Measurements from ENCODE around the gene VAV2.

The VAV2 gene

DNA sequence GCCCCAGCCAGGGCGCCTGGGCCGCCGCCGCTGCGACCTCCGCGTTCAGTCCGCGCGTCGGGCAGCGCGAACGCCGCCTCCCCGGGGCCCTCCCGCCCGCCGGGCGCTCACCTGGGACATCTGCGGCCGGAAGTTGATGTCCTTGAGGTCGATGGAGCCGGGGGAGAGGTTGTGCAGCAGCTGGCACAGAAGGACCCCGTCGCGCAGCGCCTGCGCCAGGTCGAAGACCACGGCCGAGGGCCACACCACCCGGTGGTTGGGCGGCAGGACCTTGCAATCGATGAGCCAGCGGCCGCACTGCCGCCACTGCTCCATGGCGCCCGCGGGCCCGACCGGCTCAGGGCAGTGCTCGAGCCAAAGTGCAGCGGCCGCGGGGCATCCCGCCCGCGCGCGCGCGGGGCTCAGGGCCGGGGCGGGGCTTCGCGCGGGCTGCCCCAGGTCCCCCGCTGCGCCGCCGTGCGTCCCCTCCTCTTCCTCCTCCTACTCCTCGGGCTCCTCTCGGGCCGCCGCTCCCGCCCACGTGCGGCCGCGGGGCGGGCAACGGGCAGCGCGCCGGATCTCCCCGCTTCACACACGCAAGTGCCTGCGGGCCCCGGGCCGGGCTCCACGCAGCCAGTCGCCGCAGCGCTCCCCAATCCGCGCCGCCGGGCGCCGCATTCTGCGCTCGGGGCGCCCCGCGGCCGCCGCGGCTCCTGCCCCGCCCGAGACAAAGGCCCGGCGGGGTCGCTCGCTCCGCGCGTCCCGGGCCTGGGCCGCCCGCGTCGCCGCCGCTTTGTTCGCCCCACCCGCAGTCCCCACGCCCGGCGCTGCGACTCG is at the start of gene VAV2:
Gene VAV2 (minus strand): TSS at position 361 of the 816 bp plus-strand sequence. CDS start 46 bp downstream, at position 315.
- DNase-seq (ENCODE audit: low read depth) = no peak

GRCh38 chr9:134041649-134041962 is 49.5 kb upstream of the VAV2 start:
- no peak for DNase-seq (ENCODE audit: low read depth)
- H3K4me3 ChIP-seq (ENCODE audit: low read depth, low read length) = no peak overlapping the region
- TF ChIP-seq, protein P1, sequence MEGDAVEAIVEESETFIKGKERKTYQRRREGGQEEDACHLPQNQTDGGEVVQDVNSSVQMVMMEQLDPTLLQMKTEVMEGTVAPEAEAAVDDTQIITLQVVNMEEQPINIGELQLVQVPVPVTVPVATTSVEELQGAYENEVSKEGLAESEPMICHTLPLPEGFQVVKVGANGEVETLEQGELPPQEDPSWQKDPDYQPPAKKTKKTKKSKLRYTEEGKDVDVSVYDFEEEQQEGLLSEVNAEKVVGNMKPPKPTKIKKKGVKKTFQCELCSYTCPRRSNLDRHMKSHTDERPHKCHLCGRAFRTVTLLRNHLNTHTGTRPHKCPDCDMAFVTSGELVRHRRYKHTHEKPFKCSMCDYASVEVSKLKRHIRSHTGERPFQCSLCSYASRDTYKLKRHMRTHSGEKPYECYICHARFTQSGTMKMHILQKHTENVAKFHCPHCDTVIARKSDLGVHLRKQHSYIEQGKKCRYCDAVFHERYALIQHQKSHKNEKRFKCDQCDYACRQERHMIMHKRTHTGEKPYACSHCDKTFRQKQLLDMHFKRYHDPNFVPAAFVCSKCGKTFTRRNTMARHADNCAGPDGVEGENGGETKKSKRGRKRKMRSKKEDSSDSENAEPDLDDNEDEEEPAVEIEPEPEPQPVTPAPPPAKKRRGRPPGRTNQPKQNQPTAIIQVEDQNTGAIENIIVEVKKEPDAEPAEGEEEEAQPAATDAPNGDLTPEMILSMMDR (IDR thresholded peaks at IDR 0.05; ENCODE audit: low read depth, low read length, missing control alignments) = no peak

More for the DNA sequence above, at the start of gene VAV2:
- peak within 1 kb of the TSS; percentile 97 for H3K4me3 ChIP-seq (ENCODE audit: low read depth, low read length)
- TF ChIP-seq, protein P1 (IDR thresholded peaks at IDR 0.05; ENCODE audit: low read depth, low read length, missing control alignments) = no peak

GRCh38 chr9:134040781-134041648 is 48.9 kb upstream of the VAV2 start:
- DNase-seq (ENCODE audit: low read depth) = no peak
- TF ChIP-seq, protein P1 (IDR thresholded peaks at IDR 0.05; ENCODE audit: low read depth, low read length, missing control alignments) = no peak
- no peak overlapping the region for H3K4me3 ChIP-seq (ENCODE audit: low read depth, low read length)

DNA sequence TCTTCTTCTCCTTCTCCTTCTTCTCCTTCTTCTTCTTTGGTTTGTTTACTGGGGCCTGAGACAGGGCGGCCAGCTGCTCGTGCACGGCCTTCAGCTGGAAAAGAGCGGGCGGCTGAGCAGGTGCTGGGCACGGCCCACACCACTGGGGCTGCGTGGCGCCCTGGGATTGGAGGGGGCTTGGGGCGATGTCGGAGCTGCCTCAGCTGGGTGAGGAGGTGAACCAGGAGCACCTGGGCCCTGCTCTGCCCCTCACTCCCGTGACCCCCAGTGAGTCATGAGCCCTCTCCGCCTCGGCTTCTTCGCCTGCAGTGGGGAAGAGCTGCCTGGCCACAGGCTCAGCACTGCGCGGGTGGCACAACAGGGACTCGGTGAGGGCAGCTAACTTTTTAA is 48.0 kb upstream of the VAV2 start:
- no peak for DNase-seq (ENCODE audit: low read depth)
- TF ChIP-seq, protein P1 (IDR thresholded peaks at IDR 0.05; ENCODE audit: low read depth, low read length, missing control alignments) = no peak
- no peak overlapping the region for H3K4me3 ChIP-seq (ENCODE audit: low read depth, low read length)

GRCh38 chr9:134039386-134040175 is 47.5 kb upstream of the VAV2 start:
- TF ChIP-seq, protein P1 (IDR thresholded peaks at IDR 0.05; ENCODE audit: low read depth, low read length, missing control alignments) = no peak
- DNase-seq (ENCODE audit: low read depth) = no peak
- H3K4me3 ChIP-seq (ENCODE audit: low read depth, low read length) = no peak overlapping the region

DNA sequence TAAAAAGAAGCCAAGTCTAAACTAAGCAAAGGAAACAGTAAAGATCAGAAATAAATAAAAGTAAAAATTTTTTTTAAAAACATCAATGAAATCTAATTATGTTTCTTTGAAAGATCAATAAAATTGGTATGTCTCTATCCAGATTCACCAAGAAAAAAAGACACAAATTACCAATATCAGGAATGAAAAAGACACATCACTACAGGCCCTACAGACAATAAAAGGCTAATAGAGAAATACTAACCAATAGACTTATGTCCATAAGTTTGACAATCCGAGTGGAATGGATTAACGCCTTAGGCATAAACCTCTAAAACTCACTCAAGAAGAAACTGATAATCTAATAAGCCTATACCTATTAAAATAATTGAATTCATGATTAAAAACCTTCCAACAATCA is 45.5 kb upstream of the VAV2 start:
- TF ChIP-seq, protein P1 (IDR thresholded peaks at IDR 0.05; ENCODE audit: low read depth, low read length, missing control alignments) = no peak
- H3K4me3 ChIP-seq (ENCODE audit: low read depth, low read length) = no peak overlapping the region
- DNase-seq (ENCODE audit: low read depth) = no peak
